GM19438 (cell line): ENCODE measurements around the gene ASXL2.
"Not testable (repeated sequence)": the region's sequence is repeated elsewhere in the genome, so short reads cannot be mapped to it uniquely, and the experiment has no call there.

Experiments
- ATAC-seq: cut with Tn5 transposase; IDR thresholded peaks from one replicate; pipeline ENCODE4 v1.9.1; 2021; ENCODE audit warnings: low read depth; ENCODE audit not compliant: unreplicated experiment

ASXL2 gene

DNA sequence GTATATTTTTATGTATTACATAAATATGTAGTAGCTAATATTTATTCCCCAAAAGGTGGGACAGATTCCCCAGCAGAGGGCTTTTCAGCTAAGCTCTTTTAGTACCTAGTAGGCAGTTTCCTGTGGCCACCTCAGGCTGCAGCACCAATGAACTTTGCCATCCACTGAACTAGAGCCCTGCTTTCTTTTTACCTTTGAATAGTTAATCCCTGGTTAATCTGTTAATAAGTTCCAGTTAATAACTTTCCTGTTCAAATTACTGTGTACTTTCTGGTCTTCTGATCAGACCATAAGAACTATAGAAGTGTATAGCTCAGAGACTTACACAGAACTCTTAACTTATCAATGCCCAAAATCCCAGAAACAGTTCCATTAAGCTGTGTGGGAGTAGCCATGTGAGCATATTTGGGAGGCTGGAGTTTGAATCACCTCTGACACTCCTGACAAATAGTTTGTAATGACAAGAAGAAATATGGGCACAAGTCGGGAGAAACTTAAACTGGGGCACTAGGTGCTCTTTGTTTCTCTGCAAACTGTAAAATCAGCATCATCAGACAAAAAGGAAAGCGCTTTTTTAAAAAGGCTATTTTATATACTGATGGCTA is 40.0 kb downstream of the ASXL2 start:
- no peak for ATAC-seq

- no peak for ATAC-seq
These were observed 42.4 kb downstream of the ASXL2 start for GRCh38 chr2:25835906-25836305.

GRCh38 chr2:25833566-25833965 is 44.7 kb downstream of the ASXL2 start:
- ATAC-seq = no peak

DNA sequence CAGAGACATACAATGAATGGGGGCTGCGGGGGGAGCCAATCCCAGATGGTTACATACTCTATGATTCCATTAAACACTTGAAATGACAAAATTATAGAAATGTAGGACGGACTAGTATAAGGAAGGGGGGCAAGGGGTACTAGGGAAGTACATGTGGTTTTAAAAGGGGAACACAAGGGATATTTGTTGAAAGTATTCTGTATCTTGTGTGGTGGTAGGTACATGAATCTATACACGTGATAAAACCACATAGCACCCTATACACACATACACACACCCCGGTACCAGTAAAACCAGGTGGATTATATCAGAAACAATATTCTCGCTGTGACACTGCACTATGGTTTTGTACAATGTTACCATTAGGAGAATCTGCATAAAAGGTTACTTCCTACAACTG is 45.4 kb downstream of the ASXL2 start:
- no peak for ATAC-seq

- ATAC-seq = no peak
These were observed 46.4 kb downstream of the ASXL2 start for GRCh38 chr2:25831746-25832449.

- ATAC-seq = no peak
These were observed 48.5 kb downstream of the ASXL2 start for GRCh38 chr2:25829828-25830227.

DNA sequence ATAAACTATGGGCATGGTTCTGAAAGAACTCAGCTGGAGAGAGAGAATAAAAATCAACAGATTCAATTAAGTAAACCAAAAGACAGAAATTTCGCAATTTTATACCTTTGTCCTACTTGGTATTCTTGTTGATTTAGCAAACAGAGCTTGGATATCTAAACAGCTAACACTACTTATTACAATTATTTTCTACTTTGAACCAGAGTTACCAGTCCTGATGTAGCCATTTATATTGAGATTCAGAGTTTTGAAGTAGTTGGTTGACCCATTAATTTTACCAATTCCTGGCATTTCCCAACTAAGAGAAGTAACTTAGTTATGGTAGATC is 48.9 kb downstream of the ASXL2 start:
- ATAC-seq = no peak

DNA sequence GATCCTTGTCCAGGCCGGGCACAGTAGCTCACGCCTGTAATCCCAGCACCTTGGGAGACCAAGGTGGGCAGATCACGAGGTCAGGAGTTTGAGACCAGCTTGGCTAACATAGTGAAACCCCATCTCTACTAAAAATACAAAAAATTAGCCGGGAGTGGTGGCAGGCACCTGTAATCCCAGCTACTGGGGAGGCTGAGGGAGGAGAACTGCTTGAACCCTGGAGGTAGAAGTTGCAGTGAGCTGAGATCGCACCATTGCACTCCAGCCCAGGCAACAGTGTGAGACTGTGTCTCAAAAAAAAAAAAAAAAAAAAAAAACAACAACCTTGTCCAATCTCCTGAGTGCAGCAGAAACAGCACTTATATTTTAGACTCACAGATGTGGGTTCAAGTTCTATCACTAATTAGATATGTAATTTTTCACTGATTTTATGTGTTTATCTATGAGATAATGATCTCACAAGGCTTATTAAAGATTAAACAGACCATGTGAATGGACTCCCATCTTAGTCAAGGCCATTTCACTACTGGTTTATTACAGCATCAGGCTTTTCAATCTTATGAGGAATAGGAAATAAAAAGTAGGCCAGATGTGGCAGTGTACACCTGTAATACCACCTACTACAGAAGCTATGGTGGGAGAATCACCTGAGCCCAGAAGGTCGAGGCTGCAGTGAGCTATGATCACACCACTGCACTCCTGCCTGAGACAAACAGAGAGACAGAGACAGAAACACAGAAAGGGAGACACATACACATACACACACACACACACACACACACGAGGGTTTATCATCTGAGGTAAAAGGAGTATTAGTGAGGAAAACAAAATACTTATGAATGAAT is 49.5 kb downstream of the ASXL2 start:
- not testable (repeated sequence) for ATAC-seq

- no peak for ATAC-seq
These were observed 53.0 kb downstream of the ASXL2 start for GRCh38 chr2:25825238-25825637.

- no peak for ATAC-seq
These were observed 53.6 kb downstream of the ASXL2 start for GRCh38 chr2:25824718-25825117.

GRCh38 chr2:25824216-25824615 is 54.1 kb downstream of the ASXL2 start:
- ATAC-seq = no peak

- ATAC-seq = no peak
These were observed 55.8 kb downstream of the ASXL2 start for GRCh38 chr2:25822190-25823117.

- no peak for ATAC-seq
These were observed 56.8 kb downstream of the ASXL2 start for GRCh38 chr2:25821225-25822056.

DNA sequence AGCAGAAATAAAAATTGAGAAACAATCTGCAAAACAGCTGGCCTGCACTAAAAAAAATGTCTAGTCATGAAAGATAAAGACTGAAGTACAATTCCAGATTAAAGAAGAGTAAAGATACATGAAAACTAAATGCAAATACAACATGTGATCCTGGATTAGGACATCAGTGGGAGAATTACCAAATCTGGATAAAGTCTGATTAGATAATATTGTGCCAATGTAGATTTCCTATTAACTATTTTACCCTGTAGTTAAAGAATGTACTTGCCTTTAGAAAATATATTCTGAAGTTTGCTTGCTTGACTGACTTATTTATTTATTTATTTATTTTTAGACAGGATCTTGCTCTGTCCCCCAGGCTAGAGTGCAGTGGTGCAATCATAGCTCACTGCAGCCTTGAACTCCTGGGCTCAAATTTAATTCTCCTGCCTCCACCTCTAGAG is 58.7 kb downstream of the ASXL2 start:
- no peak for ATAC-seq

DNA sequence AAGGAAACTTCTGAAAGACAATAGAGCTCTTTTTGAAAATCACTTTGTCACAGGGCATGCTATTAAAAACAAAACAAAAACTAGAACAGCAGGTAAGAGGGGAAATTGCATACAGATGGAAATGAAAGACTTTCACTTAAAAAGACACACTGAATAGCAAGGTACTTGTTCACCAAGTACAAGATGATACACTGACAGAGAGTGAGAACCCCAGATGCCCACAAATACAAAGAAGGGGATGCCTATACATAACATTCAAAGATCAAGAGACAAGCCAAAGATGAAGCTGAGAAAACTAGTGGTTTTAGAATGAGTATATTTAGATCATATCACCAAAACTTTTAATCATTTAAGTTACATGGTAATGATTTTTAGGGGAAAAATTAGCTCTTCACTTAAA is 60.7 kb downstream of the ASXL2 start:
- ATAC-seq = no peak

DNA sequence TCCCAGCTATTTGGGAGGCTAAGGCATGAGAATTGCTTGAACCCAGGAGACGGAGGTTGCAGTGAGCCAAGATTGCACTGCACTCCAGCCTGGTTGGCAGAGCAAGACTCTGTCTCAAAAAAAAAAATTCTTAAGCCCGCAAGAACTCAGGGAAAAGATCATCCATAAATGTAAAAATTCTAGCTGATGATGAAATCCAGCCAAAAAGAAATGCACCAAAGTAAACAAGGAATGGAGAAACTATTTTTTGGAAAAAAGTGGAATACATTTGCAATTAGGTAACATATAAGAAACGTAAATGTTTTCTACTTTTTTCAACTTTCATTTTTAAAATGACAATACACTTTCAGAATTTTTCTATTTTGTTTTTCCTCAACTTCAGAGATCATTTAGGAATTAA is 61.3 kb downstream of the ASXL2 start:
- no peak for ATAC-seq

- no peak for ATAC-seq
These were observed 62.0 kb downstream of the ASXL2 start for GRCh38 chr2:25816249-25816648.

- no peak for ATAC-seq
These were observed 63.6 kb downstream of the ASXL2 start for GRCh38 chr2:25814681-25815080.

DNA sequence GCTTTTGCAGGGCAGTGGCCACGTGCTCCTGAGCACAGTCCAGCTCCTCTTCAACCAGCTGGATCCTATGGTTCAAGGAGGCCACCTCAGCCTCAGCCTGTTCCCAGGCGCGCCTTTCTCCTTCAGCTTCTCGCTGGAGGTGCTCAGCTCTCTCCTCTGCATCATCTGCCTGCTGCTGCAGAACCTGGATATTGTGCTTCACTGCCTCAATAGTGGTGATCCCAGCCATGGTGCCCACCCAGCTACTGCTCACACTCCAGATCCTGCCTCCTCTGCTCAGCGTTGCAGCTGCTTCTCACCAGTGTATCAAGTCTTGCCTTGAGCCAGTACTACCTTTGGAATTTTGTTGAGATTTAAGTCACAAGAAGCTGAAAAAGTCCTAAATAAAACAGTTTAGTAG is 67.9 kb downstream of the ASXL2 start:
- no peak for ATAC-seq

DNA sequence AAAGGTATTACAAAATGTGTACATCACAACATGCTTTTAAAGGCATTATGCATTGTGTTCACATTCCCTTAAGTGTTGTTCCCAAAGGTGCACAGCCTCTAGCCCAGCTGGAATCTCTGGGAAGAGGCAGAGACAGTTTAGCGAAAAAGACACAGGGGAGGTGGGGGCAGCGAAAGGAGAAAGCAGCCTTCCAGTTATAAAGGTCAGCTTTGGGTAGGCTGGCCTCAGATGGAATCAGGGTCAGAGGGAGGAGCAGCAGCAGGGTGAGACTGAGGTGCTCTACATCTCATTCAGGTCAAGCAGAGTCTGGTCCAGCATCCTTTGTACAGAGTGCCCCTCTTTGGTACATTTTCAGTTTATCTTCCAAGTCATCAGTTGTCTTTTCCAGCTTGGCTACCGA is 68.6 kb downstream of the ASXL2 start:
- no peak for ATAC-seq
